MM.1S (cell line): ENCODE measurements around the gene FAM219A.

Experiments
- EZH2 ChIP-seq: fragments of 300-600 bp; sonication (generic); optimal IDR thresholded peaks from 2 replicates; pipeline ENCODE3; 2017; ENCODE audit warnings: low read depth, mild to moderate bottlenecking, antibody characterized with exemption, low read length, mixed read lengths
- TF ChIP-seq, protein P1 (sequence below): fragments of 300-600 bp; sonication (generic); IDR thresholded peaks from 2 replicates; pipeline ENCODE4 v1.5.1; 2016; ENCODE audit warnings: antibody characterized with exemption, low read length, mixed read lengths

DNA sequence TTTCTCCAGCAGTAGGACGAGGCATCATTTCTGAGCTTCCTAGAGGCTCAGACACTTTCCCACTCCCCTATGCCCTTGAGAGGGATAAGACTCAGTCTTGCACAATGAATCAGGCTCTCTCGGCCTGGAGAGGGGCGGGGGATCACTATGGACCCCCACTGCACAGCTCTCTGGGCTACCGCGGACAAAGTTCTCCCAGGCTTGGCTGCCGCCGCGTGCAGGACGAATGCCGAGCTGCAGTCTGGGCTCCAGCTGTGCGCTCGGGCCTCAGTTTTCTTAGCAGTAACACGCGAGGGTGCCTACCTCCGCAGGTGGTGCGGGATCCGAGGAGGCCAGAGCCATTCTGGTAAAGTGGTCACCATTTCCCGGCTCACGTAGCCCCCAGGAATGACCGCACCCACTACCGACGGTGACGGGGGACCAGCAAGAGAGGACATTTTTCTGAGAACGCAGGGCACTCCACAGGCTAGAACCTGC is 78.3 kb downstream of the FAM219A start:
- TF ChIP-seq, protein P1, sequence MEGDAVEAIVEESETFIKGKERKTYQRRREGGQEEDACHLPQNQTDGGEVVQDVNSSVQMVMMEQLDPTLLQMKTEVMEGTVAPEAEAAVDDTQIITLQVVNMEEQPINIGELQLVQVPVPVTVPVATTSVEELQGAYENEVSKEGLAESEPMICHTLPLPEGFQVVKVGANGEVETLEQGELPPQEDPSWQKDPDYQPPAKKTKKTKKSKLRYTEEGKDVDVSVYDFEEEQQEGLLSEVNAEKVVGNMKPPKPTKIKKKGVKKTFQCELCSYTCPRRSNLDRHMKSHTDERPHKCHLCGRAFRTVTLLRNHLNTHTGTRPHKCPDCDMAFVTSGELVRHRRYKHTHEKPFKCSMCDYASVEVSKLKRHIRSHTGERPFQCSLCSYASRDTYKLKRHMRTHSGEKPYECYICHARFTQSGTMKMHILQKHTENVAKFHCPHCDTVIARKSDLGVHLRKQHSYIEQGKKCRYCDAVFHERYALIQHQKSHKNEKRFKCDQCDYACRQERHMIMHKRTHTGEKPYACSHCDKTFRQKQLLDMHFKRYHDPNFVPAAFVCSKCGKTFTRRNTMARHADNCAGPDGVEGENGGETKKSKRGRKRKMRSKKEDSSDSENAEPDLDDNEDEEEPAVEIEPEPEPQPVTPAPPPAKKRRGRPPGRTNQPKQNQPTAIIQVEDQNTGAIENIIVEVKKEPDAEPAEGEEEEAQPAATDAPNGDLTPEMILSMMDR, result no peak
- no peak for TF ChIP-seq EZH2
